CD4-positive, alpha-beta T cell (primary cell): Measurements from ENCODE around the gene TMEM201. TPM values are rescaled to one million over a fixed set of nuclear protein-coding genes. Genes with fewer than 3 reads are reported as not detected.

ENCODE experiments used
- ATAC-seq: fragments of 200-7000 bp; cut with Tn5 transposase; one replicate; pipeline ENCODE4 v1.10.0; 2022; ENCODE audit warnings: mild to moderate bottlenecking; ENCODE audit not compliant: poor library complexity
- CTCF ChIA-PET: fragments of 350-600 bp; sonication (Branson Sonifier 250); formaldehyde crosslinking; loops from one replicate; lab custom pipeline; 2021; ENCODE audit warnings: antibody characterized with exemption, inconsistent platforms; lab: Charles Lee
- POLR2A ChIA-PET: fragments of 350-600 bp; sonication (Branson Sonifier 250); formaldehyde crosslinking; loops from one replicate; lab custom pipeline; 2021; ENCODE audit warnings: antibody characterized with exemption, inconsistent platforms; lab: Charles Lee
- DNase-seq, 14 experiments: peaks; one replicate each; pipeline ENCODE4 v3.0.0-alpha.2; 2013 to 2020; ENCODE audit warnings: mixed read lengths in 2 of 14
- H3K27ac ChIP-seq, 2 donors: one replicate each; pipeline versions ENCODE4 v1.5.1 to v1.7.0; 2013; ENCODE audit warnings: low read length in 2 of 2, low read depth in 1 of 2, mild to moderate bottlenecking in 1 of 2
- H3K27me3 ChIP-seq, 2 experiments: 1 replicate in 1 of 2; 2 replicates in 1 of 2; pipeline versions ENCODE4 v1.6.1 to v1.7.0; 2013; ENCODE audit warnings: low read length in 2 of 2, control low read depth in 1 of 2, mild to moderate bottlenecking in 1 of 2, moderate library complexity in 1 of 2; ENCODE audit not compliant: insufficient read depth in 2 of 2, control insufficient read depth in 1 of 2
- H3K36me3 ChIP-seq: one replicate; pipeline ENCODE4 v1.6.1; 2013; ENCODE audit warnings: low read length, control low read depth; ENCODE audit not compliant: insufficient read depth
- H3K4me1 ChIP-seq: one replicate; pipeline ENCODE4 v1.6.1; 2013; ENCODE audit warnings: low read length, control low read depth; ENCODE audit not compliant: insufficient read depth
- H3K4me3 ChIP-seq: one replicate; pipeline ENCODE4 v1.5.1; 2013; ENCODE audit warnings: mild to moderate bottlenecking, low read length, moderate library complexity
- H3K9me3 ChIP-seq, 2 experiments: 1 replicate in 1 of 2; 2 replicates in 1 of 2; pipeline versions ENCODE4 v1.6.1 to v1.7.0; 2013; ENCODE audit warnings: low read length in 2 of 2, mild to moderate bottlenecking in 2 of 2, control low read depth in 1 of 2, moderate library complexity in 1 of 2; ENCODE audit not compliant: control insufficient read depth in 1 of 2, insufficient read depth in 1 of 2
- H3K27ac Mint-ChIP-seq: one replicate; pipeline ENCODE4 v1.8.0; 2020; ENCODE audit warnings: mixed read lengths
- H3K27me3 Mint-ChIP-seq: one replicate; pipeline ENCODE4 v1.8.0; 2021; ENCODE audit warnings: mixed read lengths
- H3K36me3 Mint-ChIP-seq: one replicate; pipeline ENCODE4 v1.8.0; 2021; ENCODE audit warnings: low read depth, mixed read lengths
- H3K4me1 Mint-ChIP-seq: one replicate; pipeline ENCODE4 v1.8.0; 2021; ENCODE audit warnings: low read depth, mixed read lengths
- H3K4me3 Mint-ChIP-seq: one replicate; pipeline ENCODE4 v1.8.0; 2020; ENCODE audit warnings: mild to moderate bottlenecking, mixed read lengths
- H3K9me3 Mint-ChIP-seq: one replicate; pipeline ENCODE4 v1.8.0; 2020; ENCODE audit warnings: mixed read lengths
- CTCF ChIP-seq: fragments of 200-600 bp; IDR thresholded peaks from one replicate; pipeline ENCODE4 v1.8.0; 2022; ENCODE audit warnings: antibody characterized with exemption, mild to moderate bottlenecking
- intact Hi-C, 2 experiments: fragments of 100-400 bp; cut with DNase I in 1 of 2; cut with micrococcal nuclease in 1 of 2; formaldehyde crosslinking; loops; one replicate each; pipeline versions ENCODE4 v1.15.1 to v1.9.0; 2023 to 2025; cut with DNase I, micrococcal nuclease
- total RNA-seq, 174 experiments: library from RNA in 2 of 174; stranded (reverse) in 2 of 174; gene quantifications; one replicate each; pipeline ENCODE4 v1.2.3 and lab custom pipeline; 2021 to 2026

The TMEM201 gene
- total RNA-seq, 2 experiments from 2014 or later, result 9.1 to 9.2 TPM

GRCh38 chr1:9654051-9654833 lies 65.5 kb downstream of the TMEM201 start:
- Histone ChIP-seq H3K27me3 (no peaks in the 10 kb centered on the region), H3K4me3 (peak overlapping the region; percentile 93), H3K36me3 (peaks cover 5% of the 10 kb centered on the region), H3K4me1 (peaks cover 80% of the 10 kb centered on the region), H3K9me3 (no peaks in the 10 kb centered on the region), H3K27ac (peak overlapping the region; percentile 61 to 88)
- Mint-ChIP-seq H3K27me3 (no peaks in the 10 kb centered on the region), H3K36me3 (peaks cover 39% of the 10 kb centered on the region), H3K27ac (peak overlapping the region; percentile 97), H3K4me3 (peak overlapping the region; percentile 98), H3K9me3 (no peaks in the 10 kb centered on the region), H3K4me1 (peaks cover 82% of the 10 kb centered on the region)
- CTCF ChIA-PET, result interaction anchor here (1.0 to 9.6 kb wide), 5 partner anchors 25 to 65 kb away, joined by 3 to 117 read pairs (median 3); no protein-coding TSS in a partner anchor
- no peak for TF ChIP-seq CTCF
- intact Hi-C loops, result loop anchor here (2.0 to 5.0 kb wide), 2 partner anchors 63 to 75 kb away; no protein-coding TSS in a partner anchor
- POLR2A ChIA-PET, result interaction anchor here (0.7 to 14.1 kb wide), 15 partner anchors 12 to 1626 kb away, joined by 3 to 512 read pairs (median 14); partner anchors contain the start of genes CLSTN1 and PGD
- ATAC-seq, result peak; percentile 8
- DNase-seq, result peak in 6 of 14 experiments; percentile 24 to 50 (median 43)

DNA sequence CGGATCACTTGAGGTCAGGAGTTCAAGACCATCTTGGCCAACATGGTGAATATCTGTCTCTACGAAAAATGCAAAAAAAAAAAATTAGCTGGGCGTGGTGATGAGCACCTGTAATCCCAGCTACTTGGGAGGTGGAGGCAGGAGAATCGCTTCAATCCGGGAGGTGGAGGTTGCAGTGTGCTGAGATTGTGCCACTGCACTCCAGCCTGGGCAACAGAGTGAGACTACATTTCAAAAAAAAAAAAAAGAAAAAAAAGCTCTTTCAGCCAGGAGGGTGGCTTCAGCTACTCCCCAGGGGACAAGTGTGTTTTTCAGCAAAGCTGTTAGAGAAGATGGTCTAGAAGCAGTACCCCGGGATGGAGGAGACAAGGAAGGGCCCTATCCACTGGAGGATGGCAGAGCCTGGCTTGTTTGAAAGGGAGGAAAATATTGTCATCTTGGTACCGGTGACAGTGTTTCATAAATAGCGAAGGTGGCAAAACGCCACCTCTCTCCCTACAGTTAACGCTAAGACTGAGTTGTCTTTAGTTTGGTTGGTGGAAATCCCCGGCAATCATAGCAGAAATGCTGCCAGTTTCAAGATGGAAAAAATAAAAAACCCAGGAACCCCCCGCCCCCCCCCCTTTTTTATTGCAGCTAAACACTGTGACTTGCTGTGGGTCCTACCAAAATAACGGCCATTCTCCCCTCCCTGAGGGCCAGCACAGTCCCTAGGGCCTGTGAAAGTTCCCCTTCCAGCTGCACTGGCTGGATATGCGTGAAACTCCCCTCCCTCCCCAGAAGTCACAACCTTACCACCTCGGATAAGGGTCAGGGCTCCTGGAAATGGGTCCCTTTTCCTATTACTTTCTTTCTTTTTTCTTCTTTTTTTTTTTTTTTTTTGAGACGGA lies 66.4 kb downstream of the TMEM201 start:
- Mint-ChIP-seq H3K27me3 (no peaks in the 10 kb centered on the region), H3K27ac (peak overlapping the region; percentile 97), H3K4me3 (peak overlapping the region; percentile 98), H3K36me3 (peaks cover 47% of the 10 kb centered on the region), H3K9me3 (no peaks in the 10 kb centered on the region), H3K4me1 (peaks cover 81% of the 10 kb centered on the region)
- H3K36me3 ChIP-seq, result peaks cover 8% of the 10 kb centered on the region
- peak overlapping the region; percentile 93 for H3K4me3 ChIP-seq
- POLR2A ChIA-PET, result interaction anchor here (0.8 to 14.1 kb wide), 10 partner anchors 11 to 1625 kb away, joined by 3 to 512 read pairs (median 52); no protein-coding TSS in a partner anchor
- H3K27me3 ChIP-seq, result no peaks in the 10 kb centered on the region
- peak; percentile 44 for ATAC-seq
- intact Hi-C loops, result loop anchor here (2.0 to 5.0 kb wide), 2 partner anchors 62 to 74 kb away; no protein-coding TSS in a partner anchor
- peak in 9 of 14 experiments; percentile 16 to 86 (median 41) for DNase-seq
- no peak for TF ChIP-seq CTCF
- peaks cover 79% of the 10 kb centered on the region for H3K4me1 ChIP-seq
- no peaks in the 10 kb centered on the region for H3K9me3 ChIP-seq
- CTCF ChIA-PET, result interaction anchor here (0.6 to 9.6 kb wide), 6 partner anchors 25 to 103 kb away, joined by 3 to 117 read pairs (median 4); no protein-coding TSS in a partner anchor
- peak overlapping the region; percentile 61 to 88 for H3K27ac ChIP-seq

DNA sequence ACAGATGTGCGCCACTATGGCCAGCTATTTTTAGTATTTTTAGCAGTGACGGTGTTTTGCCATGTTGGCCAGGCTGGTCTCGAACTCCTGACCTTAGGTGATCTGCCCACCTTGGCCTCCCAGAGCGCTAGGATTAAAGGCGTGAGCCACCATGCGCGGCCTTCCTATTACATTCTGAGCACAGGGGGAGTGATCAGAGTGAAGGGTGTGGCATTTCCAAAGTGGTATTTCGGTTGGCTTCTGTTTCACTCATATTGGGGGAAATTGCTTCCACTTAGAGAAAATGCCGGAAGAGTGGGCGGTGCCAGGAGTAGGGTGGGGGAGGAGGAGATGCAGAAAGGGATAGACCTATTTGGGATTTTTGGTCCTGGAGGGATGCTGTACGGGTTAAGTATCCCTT lies 67.1 kb downstream of the TMEM201 start:
- Histone ChIP-seq H3K9me3 (no peaks in the 10 kb centered on the region), H3K27ac (peak overlapping the region in 1 of 2 donors; percentile 88), H3K27me3 (no peaks in the 10 kb centered on the region), H3K36me3 (peaks cover 11% of the 10 kb centered on the region), H3K4me3 (peak overlapping the region; percentile 93), H3K4me1 (peaks cover 77% of the 10 kb centered on the region)
- no peak for TF ChIP-seq CTCF
- Mint-ChIP-seq H3K36me3 (peaks cover 54% of the 10 kb centered on the region), H3K9me3 (no peaks in the 10 kb centered on the region), H3K4me3 (peak overlapping the region; percentile 98), H3K27me3 (no peaks in the 10 kb centered on the region), H3K27ac (peak overlapping the region; percentile 97), H3K4me1 (peaks cover 83% of the 10 kb centered on the region)
- intact Hi-C loops, result loop anchor here (2.0 kb wide), 2 partner anchors 31 to 73 kb away; no protein-coding TSS in a partner anchor
- ChIA-PET POLR2A (interaction anchor here (0.9 to 14.1 kb wide), 7 partner anchors 11 to 63 kb away, joined by 3 to 512 read pairs (median 164); no protein-coding TSS in a partner anchor), CTCF (interaction anchor here (0.6 to 9.6 kb wide), 4 partner anchors 24 to 104 kb away, joined by 3 to 117 read pairs (median 4); no protein-coding TSS in a partner anchor)
- ATAC-seq (no peak), DNase-seq (peak in 1 of 14 experiments; percentile 29)
